Right lobe of liver (tissue), 6 donors: Measurements from ENCODE around the gene CEP83. TPM values are rescaled to one million over a fixed set of nuclear protein-coding genes. Genes with fewer than 3 reads are reported as not detected.
"Not testable (repeated sequence)": the region's sequence is repeated elsewhere in the genome, so short reads cannot be mapped to it uniquely, and the experiment has no call there.

Experiments
- ATAC-seq, 4 donors: fragments of 200-7000 bp; cut with Tn5 transposase; one replicate each; pipeline ENCODE4 v1.9.1; 2020; ENCODE audit warnings: mild to moderate bottlenecking in 4 of 4, moderate library complexity in 4 of 4
- DNase-seq, 3 donors: peaks; one replicate each; pipeline ENCODE4 v3.0.0-alpha.2; 2020
- H3K27ac ChIP-seq, 3 donors: fragments of 200-600 bp; one replicate each; pipeline ENCODE4 v1.8.0; 2022
- H3K27me3 ChIP-seq, 2 donors: fragments of 200-600 bp; one replicate each; pipeline ENCODE4 v1.8.0; 2022
- H3K36me3 ChIP-seq, 4 donors: fragments of 200-600 bp; sonication (generic) in 1 of 4; one replicate each; pipeline versions ENCODE4 v1.5.1 to v1.8.0; 2017 to 2022; ENCODE audit warnings: control low read depth in 1 of 4
- H3K4me1 ChIP-seq, 4 donors: fragments of 200-600 bp; sonication (generic) in 1 of 4; one replicate each; pipeline versions ENCODE4 v1.5.1 to v1.8.0; 2017 to 2022; ENCODE audit warnings: control low read depth in 1 of 4
- H3K4me3 ChIP-seq, 3 donors: fragments of 200-600 bp; one replicate each; pipeline ENCODE4 v1.8.0; 2022
- H3K9me3 ChIP-seq, 4 donors: fragments of 200-600 bp; sonication (generic) in 1 of 4; one replicate each; pipeline versions ENCODE4 v1.5.1 to v1.8.0; 2017 to 2022; ENCODE audit warnings: control low read depth in 1 of 4
- CTCF ChIP-seq, 4 donors: fragments of 200-600 bp in 3 of 4; fragments of 450-650 bp in 1 of 4; IDR thresholded peaks; one replicate each; pipeline versions ENCODE4 v1.5.1 to v1.8.0; 2016 to 2022; ENCODE audit warnings: antibody characterized with exemption in 4 of 4, mild to moderate bottlenecking in 2 of 4
- POLR2A ChIP-seq: fragments of 450-650 bp; IDR thresholded peaks from one replicate; pipeline ENCODE4 v1.6.1; 2017; ENCODE audit warnings: antibody characterized with exemption, mild to moderate bottlenecking
- WGBS: methylation state at CpG from one replicate; pipeline ENCODE4 v1.1.6; 2018; ENCODE audit warnings: low coverage, low lambda C conversion rate; ENCODE audit not compliant: insufficient coverage; ENCODE audit errors: missing lambda C conversion rate; 5-methylcytosine and 5-hydroxymethylcytosine counted together
- intact Hi-C, 2 donors: fragments of 100-400 bp; cut with DNase I; formaldehyde crosslinking; loops; one replicate each; pipeline versions ENCODE4 v1.11.2 to v1.14.1; 2022
- total RNA-seq, 6 experiments: library from RNA; depleted of rRNA in 2 of 6; stranded (reverse); fragments of >200 nt in 2 of 6; fragmentation: NEBNext Ultra II Directional in 3 of 6; extraction: Animal tissue kit (Norgen Biotek cat#: 25700) in 3 of 6; gene quantifications; one replicate each; pipeline versions ENCODE4 v1.1.0 to v1.2.4, GENCODE V29; 2016 to 2023
- donor health status: DM: no; HTN: yes; CAD: no.
- donor health status: DM: no; HTN: no; CAD: no.
- donor health status: DM: no; HTN: no; CAD: no.
- donor health status: DM: no; HTN: yes; CAD: no.
- donor health status: DM: no; HTN: yes; CAD: no.

The CEP83 gene
- total RNA-seq, 6 experiments from 2014 or later = 4.2 to 9.5 (median 6.4) TPM

GRCh38 chr12:94426049-94426448 is 33.6 kb downstream of the CEP83 start:
- TF ChIP-seq POLR2A = no peak
- TF ChIP-seq CTCF (IDR thresholded peaks at IDR 0.05) = no peak
- 100% methylated on average over 3 of the region's 3 CpGs for WGBS
- Histone ChIP-seq H3K27me3 (no peaks in the 10 kb centered on the region), H3K9me3 (peaks cover 0 to 14% (median 0%) of the 10 kb centered on the region in 4 donors), H3K27ac (no peak overlapping the region), H3K4me1 (no peaks in the 10 kb centered on the region), H3K4me3 (no peak overlapping the region), H3K36me3 (no peaks in the 10 kb centered on the region)
- DNase-seq (no peak), ATAC-seq (no peak)
- intact Hi-C loops = no loop called here

GRCh38 chr12:94424830-94425229 is 34.8 kb downstream of the CEP83 start:
- 96% methylated on average over 4 of the region's 5 CpGs for WGBS
- H3K27ac ChIP-seq, intact Hi-C loops, H3K27me3 ChIP-seq, DNase-seq, H3K4me1 ChIP-seq, H3K36me3 ChIP-seq, ATAC-seq, H3K4me3 ChIP-seq: not testable (repeated sequence)
- peaks cover 0 to 14% (median 0%) of the 10 kb centered on the region in 4 donors for H3K9me3 ChIP-seq

GRCh38 chr12:94421868-94422740 is 37.6 kb downstream of the CEP83 start:
- Histone ChIP-seq H3K27ac (no peak overlapping the region), H3K27me3 (no peaks in the 10 kb centered on the region), H3K4me1 (no peaks in the 10 kb centered on the region), H3K36me3 (no peaks in the 10 kb centered on the region), H3K4me3 (no peak overlapping the region), H3K9me3 (peaks cover 0 to 14% (median 0%) of the 10 kb centered on the region in 4 donors)
- ATAC-seq (no peak), DNase-seq (no peak)
- 98% methylated on average over 5 of the region's 5 CpGs for WGBS
- TF ChIP-seq POLR2A = no peak
- TF ChIP-seq CTCF (IDR thresholded peaks at IDR 0.05) = no peak
- intact Hi-C loops = no loop called here

- no peak overlapping the region for H3K4me3 ChIP-seq
- no peaks in the 10 kb centered on the region for H3K36me3 ChIP-seq
- ATAC-seq (no peak), DNase-seq (no peak)
- H3K27me3 ChIP-seq = no peaks in the 10 kb centered on the region
- WGBS = 100% methylated on average over 1 of the region's 1 CpG
- H3K9me3 ChIP-seq = peaks cover 0 to 14% (median 0%) of the 10 kb centered on the region in 4 donors
- intact Hi-C loops = no loop called here
- H3K27ac ChIP-seq = no peak overlapping the region
- TF ChIP-seq CTCF (IDR thresholded peaks at IDR 0.05) (no peak), POLR2A (no peak)
- H3K4me1 ChIP-seq = no peaks in the 10 kb centered on the region
Observed at GRCh38 chr12:94418517-94418916, 41.1 kb downstream of the CEP83 start.

GRCh38 chr12:94416613-94417012 is 43.1 kb downstream of the CEP83 start:
- ATAC-seq (no peak), DNase-seq (no peak)
- Histone ChIP-seq H3K9me3 (peaks cover 0 to 1% (median 0%) of the 10 kb centered on the region in 4 donors), H3K4me1 (no peaks in the 10 kb centered on the region), H3K27me3 (no peaks in the 10 kb centered on the region), H3K27ac (no peak overlapping the region), H3K4me3 (no peak overlapping the region), H3K36me3 (no peaks in the 10 kb centered on the region)
- TF ChIP-seq POLR2A (no peak), CTCF (IDR thresholded peaks at IDR 0.05) (no peak)
- WGBS = 100% methylated on average over 1 of the region's 2 CpGs
- intact Hi-C loops = no loop called here
